GM12878 (cell line): Measurements from ENCODE around the gene RHEX. TPM values are rescaled to one million over a fixed set of nuclear protein-coding genes. Genes with fewer than 3 reads are reported as not detected.

Experiments used
- ATAC-seq: fragments of 200-7000 bp; cut with Tn5 transposase; 3 replicates; pipeline ENCODE4 v1.9.1; 2020; ENCODE audit warnings: mild to moderate bottlenecking, moderate library complexity
- BruUV-seq: library from RNA; stranded (reverse); fragments of 400-500 nt; replicated peaks from 2 replicates; lab custom pipeline; 2021; lab: Mats Ljungman, UMichigan
- CTCF ChIA-PET: fragments of 300-600 bp; sonication (Branson Sonifier 250); formaldehyde crosslinking; extraction: SDS; loops from one replicate; lab custom pipeline; 2021; ENCODE audit warnings: inconsistent platforms; lab: Yijun Ruan, JAX
- POLR2A ChIA-PET: fragments of 350-600 bp; formaldehyde crosslinking; extraction: SDS; loops from one replicate; lab custom pipeline; 2021; ENCODE audit warnings: inconsistent platforms; lab: Charles Lee
- RAD21 ChIA-PET: fragments of 300-600 bp; sonication (Branson Sonifier 250); formaldehyde crosslinking; loops from one replicate; lab custom pipeline; 2023; ENCODE audit warnings: antibody characterized with exemption; ENCODE audit not compliant: unreplicated experiment; lab: Charles Lee
- SMC1A ChIA-PET: fragments of 300-600 bp; sonication (Branson Sonifier 250); formaldehyde crosslinking; loops from one replicate; lab custom pipeline; 2023; ENCODE audit not compliant: unreplicated experiment, uncharacterized antibody; lab: Charles Lee
- DNase-seq: peaks from one replicate; pipeline ENCODE4 v3.0.0-alpha.2; 2011; ENCODE audit warnings: low read depth, low spot score
- FAIRE-seq: peaks from 3 replicates; lab custom pipeline; 2011; peaks lifted over from hg19 to GRCh38; lab: Jason Lieb, UNC
- H2AFZ ChIP-seq: 2 replicates; pipeline ENCODE4 v1.6.0; 2011; ENCODE audit warnings: low read depth, low read length, control low read depth; ENCODE audit not compliant: control insufficient read depth
- H3K27ac ChIP-seq: 2 replicates; pipeline ENCODE4 v1.5.1; 2011; ENCODE audit warnings: control low read depth; ENCODE audit not compliant: control insufficient read depth, insufficient read depth
- H3K27me3 ChIP-seq, 2 experiments: replicated peaks in 1 of 2; 2 replicates each; pipeline versions ENCODE4 v1.6.0 to v1.6.1; 2011; ENCODE audit warnings: low read length in 1 of 2; ENCODE audit not compliant: control insufficient read depth in 2 of 2, insufficient read depth in 2 of 2
- H3K36me3 ChIP-seq, 2 experiments: 2 replicates each; pipeline ENCODE4 v1.5.1; 2011; ENCODE audit warnings: low read length in 1 of 2; ENCODE audit not compliant: control insufficient read depth in 2 of 2, insufficient read depth in 2 of 2
- H3K4me1 ChIP-seq: 2 replicates; pipeline ENCODE4 v1.6.1; 2011; ENCODE audit warnings: mild to moderate bottlenecking, low read length, moderate library complexity, mixed read lengths; ENCODE audit not compliant: control insufficient read depth, insufficient read depth
- H3K4me2 ChIP-seq: 2 replicates; pipeline ENCODE4 v1.6.0; 2011; ENCODE audit warnings: control low read depth; ENCODE audit not compliant: control insufficient read depth, insufficient read depth
- H3K4me3 ChIP-seq: fragments of 200-600 bp; sonication (generic); 2 replicates; pipeline ENCODE4 v1.5.1; 2016
- H3K79me2 ChIP-seq: 2 replicates; pipeline ENCODE4 v1.6.0; 2011; ENCODE audit warnings: low read length; ENCODE audit not compliant: control insufficient read depth, insufficient read depth
- H3K9ac ChIP-seq: 2 replicates; pipeline ENCODE4 v1.8.0; 2011; ENCODE audit warnings: low read length, control low read depth, mixed read lengths; ENCODE audit not compliant: control insufficient read depth, insufficient read depth
- H3K9me3 ChIP-seq: replicated peaks from 3 replicates; pipeline ENCODE4 v1.5.1; 2011; ENCODE audit warnings: mild to moderate bottlenecking, low read length; ENCODE audit not compliant: control insufficient read depth, insufficient read depth
- H4K20me1 ChIP-seq: 2 replicates; pipeline ENCODE4 v1.6.0; 2011; ENCODE audit not compliant: control insufficient read depth, insufficient read depth
- BMI1 ChIP-seq: fragments of 450-650 bp; IDR thresholded peaks from 2 replicates; pipeline ENCODE4 v1.6.1; 2016; ENCODE audit warnings: mild to moderate bottlenecking, moderate library complexity, borderline replicate concordance
- CTCF ChIP-seq, 3 experiments: IDR thresholded peaks in 2 of 3; conservative IDR thresholded peaks in 1 of 3; 2 replicates each; pipeline ENCODE4 v1.5.1; 2011; ENCODE audit warnings: low read depth in 3 of 3, low read length in 3 of 3, mild to moderate bottlenecking in 3 of 3, control low read depth in 2 of 3, moderate library complexity in 2 of 3, inconsistent platforms in 1 of 3, mixed read lengths in 1 of 3; ENCODE audit not compliant: control insufficient read depth in 2 of 3, insufficient read depth in 1 of 3; ENCODE audit errors: extremely low read depth in 1 of 3
- EED ChIP-seq: sonication (generic); IDR thresholded peaks from 2 replicates; pipeline ENCODE4 v1.6.1; 2016; ENCODE audit warnings: antibody characterized with exemption, low read depth
- LARP7 ChIP-seq: fragments of 450-650 bp; IDR thresholded peaks from 2 replicates; pipeline ENCODE4 v1.6.1; 2017; ENCODE audit warnings: mild to moderate bottlenecking
- PML ChIP-seq: IDR thresholded peaks from 2 replicates; pipeline ENCODE4 v1.6.1; 2012; ENCODE audit warnings: low read length, inconsistent platforms
- POU2F2 ChIP-seq: IDR thresholded peaks from 3 replicates; pipeline ENCODE4 v1.6.1; 2011; ENCODE audit warnings: low read depth, mild to moderate bottlenecking, low read length, borderline replicate concordance
- RAD51 ChIP-seq: fragments of 450-650 bp; IDR thresholded peaks from 2 replicates; pipeline ENCODE4 v1.6.1; 2016; ENCODE audit warnings: moderate library complexity, mild to moderate bottlenecking, inconsistent platforms
- RB1 ChIP-seq: fragments of 450-650 bp; formaldehyde crosslinking; IDR thresholded peaks from 2 replicates; pipeline ENCODE4 v1.6.1; 2017; ENCODE audit warnings: mild to moderate bottlenecking, borderline replicate concordance
- SMARCA5 ChIP-seq: fragments of 450-650 bp; IDR thresholded peaks from 2 replicates; pipeline ENCODE4 v1.6.1; 2017; ENCODE audit warnings: mild to moderate bottlenecking
- SMC3 ChIP-seq: IDR thresholded peaks from 2 replicates; pipeline ENCODE4 v1.6.1; 2011; ENCODE audit warnings: low read length, improper control_type of control experiment, borderline replicate concordance
- WGBS: methylation state at CpG from one replicate; pipeline ENCODE4 v1.1.6; 2016; ENCODE audit warnings: low lambda C conversion rate; ENCODE audit not compliant: insufficient replicate concordance, insufficient coverage; ENCODE audit errors: missing lambda C conversion rate; 5-methylcytosine and 5-hydroxymethylcytosine counted together
- in situ Hi-C: fragments of 300-500 bp; cut with MboI; formaldehyde crosslinking; loops from 9 replicates; pipeline ENCODE4 v1.14.3; 2018; ENCODE audit warnings: mixed read lengths
- intact Hi-C: fragments of 100-400 bp; cut with micrococcal nuclease; formaldehyde crosslinking; loops from one replicate; pipeline ENCODE4 v1.14.2; 2022; ENCODE audit not compliant: unreplicated experiment
- polyA plus RNA-seq, 11 experiments: library from polyadenylated mRNA; depleted of rRNA in 4 of 11; unstranded in 6 of 11; stranded (reverse) in 5 of 11; fragments of >200 nt; fragmentation: Nextera tagmentation in 4 of 11; fragmentation: Illumina TruSeq in 1 of 11; extraction: Ambion mirVana in 4 of 11; extraction: Trizol in 1 of 11; gene quantifications; 1 replicate in 1 of 11; 2 replicates in 10 of 11; pipeline versions ENCODE4 v1.2.1 to v1.2.3, GENCODE V29; 2011 to 2016; ENCODE audit warnings: inconsistent platforms in 2 of 11, missing spikeins in 2 of 11, low read depth in 1 of 11
- total RNA-seq, 4 experiments: library from RNA; depleted of rRNA in 3 of 4; stranded (reverse); fragments of >200 nt in 3 of 4; fragmentation: Illumina TruSeq in 1 of 4; extraction: Trizol in 1 of 4; gene quantifications; 2 replicates each; pipeline versions ENCODE4 v1.2.1 to v1.2.3, GENCODE V29; 2013 to 2021
- TF ChIP-seq, protein P1 (sequence below): fragments of 450-650 bp; IDR thresholded peaks from 2 replicates; pipeline ENCODE4 v1.6.1; 2018; ENCODE audit warnings: mild to moderate bottlenecking, low read depth, moderate library complexity; ENCODE audit not compliant: partially characterized antibody
- TF ChIP-seq, protein P2 (sequence below): IDR thresholded peaks from 2 replicates; pipeline ENCODE4 v1.6.1; 2011; ENCODE audit warnings: borderline replicate concordance, low read depth, mild to moderate bottlenecking, moderate library complexity, low read length; ENCODE audit not compliant: insufficient read depth, poor library complexity, severe bottlenecking
- TF ChIP-seq, protein P3 (sequence below): fragments of 450-650 bp; IDR thresholded peaks from 2 replicates; pipeline ENCODE4 v1.6.1; 2017; ENCODE audit warnings: mild to moderate bottlenecking, moderate library complexity

The RHEX gene
- total and polyA plus RNA-seq, 10 of the 15 experiments (the other 5 are each of a cell fraction or from before 2014, with no cell fraction given): 2.4 to 11.4 (median 5.7) TPM

DNA sequence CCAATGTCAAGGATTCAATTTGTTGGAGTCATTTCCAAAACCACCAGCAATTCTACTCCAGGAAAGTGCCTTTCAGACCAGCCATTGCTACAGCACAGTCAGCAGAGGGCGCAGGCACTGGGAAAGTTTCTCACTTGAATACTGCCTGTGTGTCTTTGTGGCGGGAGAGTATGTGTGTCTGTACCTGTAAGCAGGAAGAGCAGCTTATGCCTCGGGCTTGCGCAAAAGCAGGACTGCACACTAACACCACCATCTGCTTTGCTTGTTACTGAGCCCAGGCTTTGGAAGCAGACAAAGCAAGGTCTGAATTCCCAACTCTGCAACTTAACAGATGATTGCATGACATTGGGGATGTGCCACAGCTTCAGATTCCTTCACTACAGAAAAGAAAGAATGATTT is 22.3 kb upstream of the RHEX start:
- Histone ChIP-seq H3K4me2 (peak overlapping the region; percentile 36; the same call in 1 of the 2 replicates), H3K79me2 (peaks cover 4% of the 10 kb centered on the region), H4K20me1 (no peaks in the 10 kb centered on the region), H3K36me3 (no peaks in the 10 kb centered on the region), H3K27me3 (no peaks in the 10 kb centered on the region), H3K27ac (no peak overlapping the region), H2AFZ (peak overlapping the region; percentile 57; the same call in 1 of the 2 replicates), H3K9me3 (peaks cover 3% of the 10 kb centered on the region; the same call in 2 of the 3 replicates), H3K4me3 (no peak overlapping the region), H3K9ac (no peak overlapping the region), H3K4me1 (peaks cover 15% of the 10 kb centered on the region)
- peak; percentile 66 for DNase-seq
- FAIRE-seq: peak; percentile 92
- peak; percentile 99 for ATAC-seq
- ChIA-PET POLR2A (interaction anchor here (0.6 to 1.4 kb wide), 4 partner anchors 17 to 407 kb away, joined by 3 read pairs; no protein-coding TSS in a partner anchor), RAD21 (interaction anchor here (1.0 to 5.9 kb wide), 14 partner anchors 9 to 113 kb away, joined by 3 to 169 read pairs (median 6); no protein-coding TSS in a partner anchor), SMC1A (interaction anchor here (0.7 to 11.4 kb wide), 21 partner anchors 8 to 112 kb away, joined by 3 to 329 read pairs (median 5); no protein-coding TSS in a partner anchor), CTCF (interaction anchor here (0.7 to 9.4 kb wide), 39 partner anchors 8 to 633 kb away, joined by 3 to 384 read pairs (median 7); no protein-coding TSS in a partner anchor)
- no TSS peak for BruUV-seq
- intact Hi-C loops (loop anchor here (1.0 to 5.0 kb wide), 4 partner anchors 23 to 76 kb away; partner anchors contain the start of gene RHEX), in situ Hi-C loops (no loop called here)
- whole genome bisulfite sequencing: 2% methylated on average over 4 of the region's 4 CpGs
- TF ChIP-seq POU2F2 (0 out of 3 replicates have a peak, but pooled peaks have one; percentile 19), LARP7 (no peak), RAD51 (no peak), SMC3 (peak; percentile 100), SMARCA5 (0 out of 2 replicates have a peak, but pooled peaks have one; percentile 37), RB1 (peak; percentile 89; the same call in 1 of the 2 replicates), PML (no peak), EED (peak; percentile 60), CTCF (IDR thresholded peaks at IDR 0.05 in 2 of 3, conservative IDR thresholded peaks at IDR 0.05 in 1 of 3; ENCODE audit: control insufficient read depth in 2 of 3, extremely low read depth in 1 of 3, insufficient read depth in 1 of 3, low read depth in 3 of 3, low read length in 3 of 3) (peak; percentile 85 to 95 (median 95)), BMI1 (no peak)
- TF ChIP-seq, protein P1, sequence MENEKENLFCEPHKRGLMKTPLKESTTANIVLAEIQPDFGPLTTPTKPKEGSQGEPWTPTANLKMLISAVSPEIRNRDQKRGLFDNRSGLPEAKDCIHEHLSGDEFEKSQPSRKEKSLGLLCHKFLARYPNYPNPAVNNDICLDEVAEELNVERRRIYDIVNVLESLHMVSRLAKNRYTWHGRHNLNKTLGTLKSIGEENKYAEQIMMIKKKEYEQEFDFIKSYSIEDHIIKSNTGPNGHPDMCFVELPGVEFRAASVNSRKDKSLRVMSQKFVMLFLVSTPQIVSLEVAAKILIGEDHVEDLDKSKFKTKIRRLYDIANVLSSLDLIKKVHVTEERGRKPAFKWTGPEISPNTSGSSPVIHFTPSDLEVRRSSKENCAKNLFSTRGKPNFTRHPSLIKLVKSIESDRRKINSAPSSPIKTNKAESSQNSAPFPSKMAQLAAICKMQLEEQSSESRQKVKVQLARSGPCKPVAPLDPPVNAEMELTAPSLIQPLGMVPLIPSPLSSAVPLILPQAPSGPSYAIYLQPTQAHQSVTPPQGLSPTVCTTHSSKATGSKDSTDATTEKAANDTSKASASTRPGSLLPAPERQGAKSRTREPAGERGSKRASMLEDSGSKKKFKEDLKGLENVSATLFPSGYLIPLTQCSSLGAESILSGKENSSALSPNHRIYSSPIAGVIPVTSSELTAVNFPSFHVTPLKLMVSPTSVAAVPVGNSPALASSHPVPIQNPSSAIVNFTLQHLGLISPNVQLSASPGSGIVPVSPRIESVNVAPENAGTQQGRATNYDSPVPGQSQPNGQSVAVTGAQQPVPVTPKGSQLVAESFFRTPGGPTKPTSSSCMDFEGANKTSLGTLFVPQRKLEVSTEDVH: no peak
- TF ChIP-seq, protein P2, sequence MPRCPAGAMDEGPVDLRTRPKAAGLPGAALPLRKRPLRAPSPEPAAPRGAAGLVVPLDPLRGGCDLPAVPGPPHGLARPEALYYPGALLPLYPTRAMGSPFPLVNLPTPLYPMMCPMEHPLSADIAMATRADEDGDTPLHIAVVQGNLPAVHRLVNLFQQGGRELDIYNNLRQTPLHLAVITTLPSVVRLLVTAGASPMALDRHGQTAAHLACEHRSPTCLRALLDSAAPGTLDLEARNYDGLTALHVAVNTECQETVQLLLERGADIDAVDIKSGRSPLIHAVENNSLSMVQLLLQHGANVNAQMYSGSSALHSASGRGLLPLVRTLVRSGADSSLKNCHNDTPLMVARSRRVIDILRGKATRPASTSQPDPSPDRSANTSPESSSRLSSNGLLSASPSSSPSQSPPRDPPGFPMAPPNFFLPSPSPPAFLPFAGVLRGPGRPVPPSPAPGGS: no peak
- TF ChIP-seq, protein P3, sequence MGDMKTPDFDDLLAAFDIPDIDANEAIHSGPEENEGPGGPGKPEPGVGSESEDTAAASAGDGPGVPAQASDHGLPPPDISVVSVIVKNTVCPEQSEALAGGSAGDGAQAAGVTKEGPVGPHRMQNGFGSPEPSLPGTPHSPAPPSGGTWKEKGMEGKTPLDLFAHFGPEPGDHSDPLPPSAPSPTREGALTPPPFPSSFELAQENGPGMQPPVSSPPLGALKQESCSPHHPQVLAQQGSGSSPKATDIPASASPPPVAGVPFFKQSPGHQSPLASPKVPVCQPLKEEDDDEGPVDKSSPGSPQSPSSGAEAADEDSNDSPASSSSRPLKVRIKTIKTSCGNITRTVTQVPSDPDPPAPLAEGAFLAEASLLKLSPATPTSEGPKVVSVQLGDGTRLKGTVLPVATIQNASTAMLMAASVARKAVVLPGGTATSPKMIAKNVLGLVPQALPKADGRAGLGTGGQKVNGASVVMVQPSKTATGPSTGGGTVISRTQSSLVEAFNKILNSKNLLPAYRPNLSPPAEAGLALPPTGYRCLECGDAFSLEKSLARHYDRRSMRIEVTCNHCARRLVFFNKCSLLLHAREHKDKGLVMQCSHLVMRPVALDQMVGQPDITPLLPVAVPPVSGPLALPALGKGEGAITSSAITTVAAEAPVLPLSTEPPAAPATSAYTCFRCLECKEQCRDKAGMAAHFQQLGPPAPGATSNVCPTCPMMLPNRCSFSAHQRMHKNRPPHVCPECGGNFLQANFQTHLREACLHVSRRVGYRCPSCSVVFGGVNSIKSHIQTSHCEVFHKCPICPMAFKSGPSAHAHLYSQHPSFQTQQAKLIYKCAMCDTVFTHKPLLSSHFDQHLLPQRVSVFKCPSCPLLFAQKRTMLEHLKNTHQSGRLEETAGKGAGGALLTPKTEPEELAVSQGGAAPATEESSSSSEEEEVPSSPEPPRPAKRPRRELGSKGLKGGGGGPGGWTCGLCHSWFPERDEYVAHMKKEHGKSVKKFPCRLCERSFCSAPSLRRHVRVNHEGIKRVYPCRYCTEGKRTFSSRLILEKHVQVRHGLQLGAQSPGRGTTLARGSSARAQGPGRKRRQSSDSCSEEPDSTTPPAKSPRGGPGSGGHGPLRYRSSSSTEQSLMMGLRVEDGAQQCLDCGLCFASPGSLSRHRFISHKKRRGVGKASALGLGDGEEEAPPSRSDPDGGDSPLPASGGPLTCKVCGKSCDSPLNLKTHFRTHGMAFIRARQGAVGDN: no peak
